K562 (cell line): ENCODE measurements around the gene MLN. TPM values are rescaled to one million over a fixed set of nuclear protein-coding genes. Genes with fewer than 3 reads are reported as not detected.

Experiments
- ATAC-seq: fragments of 200-7000 bp; cut with Tn5 transposase; 3 replicates; pipeline ENCODE4 v1.9.1; 2020; ENCODE audit warnings: moderate library complexity
- BruUV-seq: library from RNA; stranded (reverse); fragments of 400-500 nt; replicated peaks from 2 replicates; lab custom pipeline; 2021; lab: Mats Ljungman, UMichigan
- CTCF ChIA-PET: fragments of 300-600 bp; formaldehyde crosslinking; extraction: SDS; loops from one replicate; lab custom pipeline; 2021; ENCODE audit warnings: low intra/inter-chr PET ratio; lab: Yijun Ruan, JAX
- POLR2A ChIA-PET: fragments of 300-600, 350-650 bp; sonication (Branson Sonifier 250); formaldehyde crosslinking; extraction: SDS; loops from one replicate; lab custom pipeline; 2021; ENCODE audit warnings: antibody characterized with exemption, inconsistent platforms; lab: Yijun Ruan, JAX
- DNase-seq, 4 experiments: peaks; one replicate each; pipeline versions ENCODE4 v3.0.0 to v3.0.0-alpha.2; 2011 to 2018; ENCODE audit warnings: low spot score in 3 of 4, mixed read lengths in 3 of 4; ENCODE audit errors: extremely low read depth in 1 of 4
- FAIRE-seq: peaks from 2 replicates; lab custom pipeline; 2011; peaks lifted over from hg19 to GRCh38; lab: Jason Lieb, UNC
- H2AFZ ChIP-seq: 2 replicates; pipeline ENCODE4 v1.6.0; 2011; ENCODE audit warnings: low read depth, low read length, control low read depth, inconsistent platforms
- H3K27ac ChIP-seq: fragments of 200-600 bp; 3 replicates; pipeline ENCODE4 v1.8.0; 2011; ENCODE audit warnings: low read depth, mild to moderate bottlenecking, control low read depth, inconsistent platforms, low read length, moderate library complexity, mixed read lengths; ENCODE audit errors: extremely low read depth
- H3K27me3 ChIP-seq, 2 experiments: fragments of 300-600 bp in 1 of 2; 2 replicates in 1 of 2; 3 replicates in 1 of 2; pipeline versions ENCODE4 v1.6.0 to v1.8.0; 2011; ENCODE audit warnings: inconsistent platforms in 2 of 2, low read length in 2 of 2, mild to moderate bottlenecking in 1 of 2, mixed read lengths in 1 of 2, moderate library complexity in 1 of 2; ENCODE audit not compliant: control insufficient read depth in 2 of 2, insufficient read depth in 2 of 2
- H3K36me3 ChIP-seq: fragments of 300-600 bp; 3 replicates; pipeline ENCODE4 v1.8.0; 2011; ENCODE audit warnings: mild to moderate bottlenecking, low read length, inconsistent platforms; ENCODE audit not compliant: control insufficient read depth, insufficient read depth
- H3K4me1 ChIP-seq, 2 experiments: fragments of 200-600 bp in 1 of 2; replicated peaks in 1 of 2; 2 replicates in 1 of 2; 3 replicates in 1 of 2; pipeline versions ENCODE4 v1.5.1 to v1.8.0; 2011; ENCODE audit warnings: inconsistent platforms in 2 of 2, low read length in 2 of 2, mild to moderate bottlenecking in 1 of 2, mixed read lengths in 1 of 2, moderate library complexity in 1 of 2; ENCODE audit not compliant: control insufficient read depth in 2 of 2, insufficient read depth in 2 of 2
- H3K4me2 ChIP-seq: 2 replicates; pipeline ENCODE4 v1.6.1; 2011; ENCODE audit warnings: low read length, control low read depth, inconsistent platforms, mixed read lengths; ENCODE audit not compliant: insufficient read depth
- H3K4me3 ChIP-seq: fragments of 200-600 bp; sonication (generic), shearing (Covaris generic); 2 replicates; pipeline ENCODE4 v1.5.1; 2016; ENCODE audit warnings: control low read depth, inconsistent platforms
- H3K79me2 ChIP-seq: fragments of 200-600 bp; 3 replicates; pipeline ENCODE4 v1.8.0; 2011; ENCODE audit warnings: low read length, inconsistent platforms; ENCODE audit not compliant: control insufficient read depth, insufficient read depth
- H3K9ac ChIP-seq, 2 experiments: 2 replicates each; pipeline versions ENCODE4 v1.6.0 to v1.6.1; 2011; ENCODE audit warnings: low read depth in 2 of 2, low read length in 2 of 2, control low read depth in 1 of 2, inconsistent platforms in 1 of 2, mild to moderate bottlenecking in 1 of 2, mixed read lengths in 1 of 2; ENCODE audit not compliant: insufficient read depth in 1 of 2
- H3K9me1 ChIP-seq: one replicate; pipeline ENCODE4 v1.6.0; 2011; ENCODE audit warnings: inconsistent platforms, mild to moderate bottlenecking, low read length, moderate library complexity; ENCODE audit not compliant: control insufficient read depth, insufficient read depth
- H3K9me3 ChIP-seq: replicated peaks from 2 replicates; pipeline ENCODE4 v1.5.1; 2011; ENCODE audit warnings: low read depth, low read length, inconsistent platforms; ENCODE audit not compliant: control insufficient read depth, insufficient read depth
- H4K20me1 ChIP-seq: replicated peaks from 2 replicates; pipeline ENCODE4 v1.6.1; 2011; ENCODE audit warnings: low read length, inconsistent platforms, mixed read lengths; ENCODE audit not compliant: control insufficient read depth, insufficient read depth
- NRF1 ChIP-seq, 2 experiments: fragments of 450-650 bp; IDR thresholded peaks in 1 of 2; conservative IDR thresholded peaks in 1 of 2; 2 replicates each; pipeline ENCODE4 v1.6.1; 2014; ENCODE audit warnings: mild to moderate bottlenecking in 2 of 2
- TARDBP ChIP-seq: fragments of 450-650 bp; IDR thresholded peaks from 2 replicates; pipeline ENCODE4 v1.6.1; 2016
- WGBS: fragments of 100-300 bp; shearing (Covaris generic); methylation state at CpG from one replicate; pipeline ENCODE4 v1.1.6; 2016; ENCODE audit warnings: low coverage, mixed read lengths; ENCODE audit not compliant: insufficient coverage; ENCODE audit errors: missing lambda C conversion rate; 5-methylcytosine and 5-hydroxymethylcytosine counted together
- in situ Hi-C: fragments of 300-500 bp; cut with MboI; formaldehyde crosslinking; loops from 4 replicates; pipeline ENCODE4 v1.15.0; 2018; ENCODE audit warnings: inconsistent platforms, mixed read lengths
- intact Hi-C: fragments of 100-400 bp; cut with micrococcal nuclease; formaldehyde crosslinking; loops from 2 replicates; pipeline ENCODE4 v1.14.2; 2022
- polyA plus RNA-seq, 8 experiments: library from polyadenylated mRNA; depleted of rRNA in 4 of 8; stranded (reverse) in 5 of 8; unstranded in 3 of 8; fragments of >200 nt; fragmentation: Nextera tagmentation in 2 of 8; fragmentation: Illumina TruSeq in 1 of 8; extraction: Ambion mirVana in 2 of 8; extraction: Trizol in 1 of 8; gene quantifications; 2 replicates each; pipeline versions ENCODE4 v1.2.1 to v1.2.3, GENCODE V29; 2011 to 2014; ENCODE audit warnings: inconsistent platforms in 1 of 8, missing spikeins in 1 of 8
- total RNA-seq, 7 experiments: library from RNA; depleted of rRNA in 6 of 7; stranded (reverse); fragments of >200 nt in 6 of 7; fragmentation: Illumina TruSeq in 2 of 7; extraction: Trizol in 2 of 7; gene quantifications; 2 replicates each; pipeline versions ENCODE4 v1.2.1 to v1.2.3, GENCODE V29; 2011 to 2021; ENCODE audit warnings: low replicate concordance in 1 of 7
- TF ChIP-seq, protein P1 (sequence below): fragments of 200-600 bp; sonication (generic); IDR thresholded peaks from one replicate; pipeline ENCODE4 v1.6.1; 2012; ENCODE audit warnings: mild to moderate bottlenecking, low read depth, low read length, inconsistent platforms
- TF ChIP-seq, protein P2 (sequence below): sonication (generic); formaldehyde crosslinking; IDR thresholded peaks from 2 replicates; pipeline ENCODE4 v1.8.0; 2022; ENCODE audit warnings: missing genetic modification reagents, mild to moderate bottlenecking, borderline replicate concordance

MLN gene
- total and polyA plus RNA-seq, 9 of the 15 experiments (the other 6 are each of a cell fraction or from before 2014, with no cell fraction given), result not detected

DNA sequence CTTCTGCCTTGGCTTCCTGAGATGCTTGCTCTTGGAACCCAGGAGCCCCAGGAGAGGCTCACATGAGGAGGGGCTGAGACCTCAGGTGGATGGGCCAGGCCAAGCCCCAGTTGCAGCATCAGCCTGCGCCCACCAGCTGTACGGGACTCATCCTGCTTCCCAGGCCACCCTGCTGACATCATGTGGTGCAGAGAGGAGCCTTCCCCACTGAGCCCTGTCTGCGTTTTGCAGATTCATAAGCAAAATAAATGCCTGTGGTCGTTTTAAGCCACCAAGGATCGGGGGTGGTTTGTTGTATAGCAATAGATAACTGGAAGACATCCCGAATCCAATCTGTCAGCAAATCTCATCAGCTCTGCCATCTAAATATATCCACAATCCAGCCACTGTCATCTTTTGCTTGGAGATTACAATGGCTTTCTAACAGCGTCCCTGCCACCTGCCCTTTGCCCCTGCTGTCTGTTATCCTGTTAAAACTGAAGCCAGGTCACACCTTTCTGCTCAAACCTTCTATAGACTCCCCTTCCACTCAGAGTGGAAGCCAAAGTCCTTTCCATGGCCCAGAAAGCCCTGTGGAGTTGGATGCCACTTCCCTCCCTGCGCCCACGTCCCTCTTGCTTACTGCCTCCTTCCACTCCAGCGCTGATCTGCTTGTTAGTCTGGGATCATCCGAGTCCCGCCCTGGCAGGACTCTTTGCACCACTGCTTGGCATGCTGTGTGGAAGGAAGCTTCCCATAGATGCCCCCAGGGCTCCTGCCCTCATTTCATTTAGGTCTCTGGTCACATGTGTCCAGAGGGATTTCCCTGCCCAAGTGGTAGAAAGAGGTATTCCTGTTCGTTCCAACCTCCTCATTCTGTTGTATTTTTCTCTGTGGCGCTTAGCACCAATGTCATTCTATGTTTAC is 24.0 kb upstream of the MLN start:
- Histone ChIP-seq H3K27ac (no peak overlapping the region), H3K79me2 (no peaks in the 10 kb centered on the region), H3K9me1 (no peaks in the 10 kb centered on the region), H4K20me1 (peaks cover 7% of the 10 kb centered on the region; the same call in 1 of the 2 replicates), H3K9me3 (no peaks in the 10 kb centered on the region), H2AFZ (no peak overlapping the region), H3K36me3 (no peaks in the 10 kb centered on the region), H3K4me2 (no peak overlapping the region), H3K27me3 (peaks cover 22 to 60% of the 10 kb centered on the region in 2 experiments), H3K4me3 (no peak overlapping the region), H3K4me1 (peaks cover 5 to 20% of the 10 kb centered on the region in 2 experiments; a peak in 4 of 5 replicates), H3K9ac (no peak overlapping the region; a peak in 1 of 4 replicates)
- no TSS peak for BruUV-seq
- DNase-seq (no peak), FAIRE-seq (no peak), ATAC-seq (no peak)
- in situ Hi-C loops, result no loop called here
- intact Hi-C loops, result no loop called here
- ChIA-PET CTCF (no interaction called here), POLR2A (interaction anchor here (0.6 to 1.2 kb wide), 2 partner anchors 12 to 60 kb away, joined by 3 to 5 read pairs; no protein-coding TSS in a partner anchor)
- TF ChIP-seq, protein P1, sequence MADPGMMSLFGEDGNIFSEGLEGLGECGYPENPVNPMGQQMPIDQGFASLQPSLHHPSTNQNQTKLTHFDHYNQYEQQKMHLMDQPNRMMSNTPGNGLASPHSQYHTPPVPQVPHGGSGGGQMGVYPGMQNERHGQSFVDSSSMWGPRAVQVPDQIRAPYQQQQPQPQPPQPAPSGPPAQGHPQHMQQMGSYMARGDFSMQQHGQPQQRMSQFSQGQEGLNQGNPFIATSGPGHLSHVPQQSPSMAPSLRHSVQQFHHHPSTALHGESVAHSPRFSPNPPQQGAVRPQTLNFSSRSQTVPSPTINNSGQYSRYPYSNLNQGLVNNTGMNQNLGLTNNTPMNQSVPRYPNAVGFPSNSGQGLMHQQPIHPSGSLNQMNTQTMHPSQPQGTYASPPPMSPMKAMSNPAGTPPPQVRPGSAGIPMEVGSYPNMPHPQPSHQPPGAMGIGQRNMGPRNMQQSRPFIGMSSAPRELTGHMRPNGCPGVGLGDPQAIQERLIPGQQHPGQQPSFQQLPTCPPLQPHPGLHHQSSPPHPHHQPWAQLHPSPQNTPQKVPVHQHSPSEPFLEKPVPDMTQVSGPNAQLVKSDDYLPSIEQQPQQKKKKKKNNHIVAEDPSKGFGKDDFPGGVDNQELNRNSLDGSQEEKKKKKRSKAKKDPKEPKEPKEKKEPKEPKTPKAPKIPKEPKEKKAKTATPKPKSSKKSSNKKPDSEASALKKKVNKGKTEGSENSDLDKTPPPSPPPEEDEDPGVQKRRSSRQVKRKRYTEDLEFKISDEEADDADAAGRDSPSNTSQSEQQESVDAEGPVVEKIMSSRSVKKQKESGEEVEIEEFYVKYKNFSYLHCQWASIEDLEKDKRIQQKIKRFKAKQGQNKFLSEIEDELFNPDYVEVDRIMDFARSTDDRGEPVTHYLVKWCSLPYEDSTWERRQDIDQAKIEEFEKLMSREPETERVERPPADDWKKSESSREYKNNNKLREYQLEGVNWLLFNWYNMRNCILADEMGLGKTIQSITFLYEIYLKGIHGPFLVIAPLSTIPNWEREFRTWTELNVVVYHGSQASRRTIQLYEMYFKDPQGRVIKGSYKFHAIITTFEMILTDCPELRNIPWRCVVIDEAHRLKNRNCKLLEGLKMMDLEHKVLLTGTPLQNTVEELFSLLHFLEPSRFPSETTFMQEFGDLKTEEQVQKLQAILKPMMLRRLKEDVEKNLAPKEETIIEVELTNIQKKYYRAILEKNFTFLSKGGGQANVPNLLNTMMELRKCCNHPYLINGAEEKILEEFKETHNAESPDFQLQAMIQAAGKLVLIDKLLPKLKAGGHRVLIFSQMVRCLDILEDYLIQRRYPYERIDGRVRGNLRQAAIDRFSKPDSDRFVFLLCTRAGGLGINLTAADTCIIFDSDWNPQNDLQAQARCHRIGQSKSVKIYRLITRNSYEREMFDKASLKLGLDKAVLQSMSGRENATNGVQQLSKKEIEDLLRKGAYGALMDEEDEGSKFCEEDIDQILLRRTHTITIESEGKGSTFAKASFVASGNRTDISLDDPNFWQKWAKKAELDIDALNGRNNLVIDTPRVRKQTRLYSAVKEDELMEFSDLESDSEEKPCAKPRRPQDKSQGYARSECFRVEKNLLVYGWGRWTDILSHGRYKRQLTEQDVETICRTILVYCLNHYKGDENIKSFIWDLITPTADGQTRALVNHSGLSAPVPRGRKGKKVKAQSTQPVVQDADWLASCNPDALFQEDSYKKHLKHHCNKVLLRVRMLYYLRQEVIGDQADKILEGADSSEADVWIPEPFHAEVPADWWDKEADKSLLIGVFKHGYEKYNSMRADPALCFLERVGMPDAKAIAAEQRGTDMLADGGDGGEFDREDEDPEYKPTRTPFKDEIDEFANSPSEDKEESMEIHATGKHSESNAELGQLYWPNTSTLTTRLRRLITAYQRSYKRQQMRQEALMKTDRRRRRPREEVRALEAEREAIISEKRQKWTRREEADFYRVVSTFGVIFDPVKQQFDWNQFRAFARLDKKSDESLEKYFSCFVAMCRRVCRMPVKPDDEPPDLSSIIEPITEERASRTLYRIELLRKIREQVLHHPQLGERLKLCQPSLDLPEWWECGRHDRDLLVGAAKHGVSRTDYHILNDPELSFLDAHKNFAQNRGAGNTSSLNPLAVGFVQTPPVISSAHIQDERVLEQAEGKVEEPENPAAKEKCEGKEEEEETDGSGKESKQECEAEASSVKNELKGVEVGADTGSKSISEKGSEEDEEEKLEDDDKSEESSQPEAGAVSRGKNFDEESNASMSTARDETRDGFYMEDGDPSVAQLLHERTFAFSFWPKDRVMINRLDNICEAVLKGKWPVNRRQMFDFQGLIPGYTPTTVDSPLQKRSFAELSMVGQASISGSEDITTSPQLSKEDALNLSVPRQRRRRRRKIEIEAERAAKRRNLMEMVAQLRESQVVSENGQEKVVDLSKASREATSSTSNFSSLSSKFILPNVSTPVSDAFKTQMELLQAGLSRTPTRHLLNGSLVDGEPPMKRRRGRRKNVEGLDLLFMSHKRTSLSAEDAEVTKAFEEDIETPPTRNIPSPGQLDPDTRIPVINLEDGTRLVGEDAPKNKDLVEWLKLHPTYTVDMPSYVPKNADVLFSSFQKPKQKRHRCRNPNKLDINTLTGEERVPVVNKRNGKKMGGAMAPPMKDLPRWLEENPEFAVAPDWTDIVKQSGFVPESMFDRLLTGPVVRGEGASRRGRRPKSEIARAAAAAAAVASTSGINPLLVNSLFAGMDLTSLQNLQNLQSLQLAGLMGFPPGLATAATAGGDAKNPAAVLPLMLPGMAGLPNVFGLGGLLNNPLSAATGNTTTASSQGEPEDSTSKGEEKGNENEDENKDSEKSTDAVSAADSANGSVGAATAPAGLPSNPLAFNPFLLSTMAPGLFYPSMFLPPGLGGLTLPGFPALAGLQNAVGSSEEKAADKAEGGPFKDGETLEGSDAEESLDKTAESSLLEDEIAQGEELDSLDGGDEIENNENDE, result no peak
- TF ChIP-seq NRF1 (conservative IDR thresholded peaks at IDR 0.05 in 1 of 2, IDR thresholded peaks at IDR 0.05 in 1 of 2) (no peak), TARDBP (no peak)
- TF ChIP-seq, protein P2, sequence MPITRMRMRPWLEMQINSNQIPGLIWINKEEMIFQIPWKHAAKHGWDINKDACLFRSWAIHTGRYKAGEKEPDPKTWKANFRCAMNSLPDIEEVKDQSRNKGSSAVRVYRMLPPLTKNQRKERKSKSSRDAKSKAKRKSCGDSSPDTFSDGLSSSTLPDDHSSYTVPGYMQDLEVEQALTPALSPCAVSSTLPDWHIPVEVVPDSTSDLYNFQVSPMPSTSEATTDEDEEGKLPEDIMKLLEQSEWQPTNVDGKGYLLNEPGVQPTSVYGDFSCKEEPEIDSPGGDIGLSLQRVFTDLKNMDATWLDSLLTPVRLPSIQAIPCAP (CRISPR knock-in tag), result no peak
- 6% methylated on average over 14 of the region's 14 CpGs for WGBS
